Measurements from ENCODE around the gene LYSMD1.
"Not testable (repeated sequence)": the region's sequence is repeated elsewhere in the genome, so short reads cannot be mapped to it uniquely, and the experiment has no call there.

LYSMD1 gene

GRCh38 chr1:151165738-151166504 is at the start of gene LYSMD1, which contains the start of gene SCNM1:
Gene LYSMD1 (minus strand): TSS chr1:151165902. CDS start chr1:151165258, 644 bp downstream.
Gene SCNM1 (plus strand): TSS chr1:151166144. CDS start chr1:151166153, 9 bp downstream.
- peak; percentile 97 to 100 (median 99) for DNase-seq

DNA sequence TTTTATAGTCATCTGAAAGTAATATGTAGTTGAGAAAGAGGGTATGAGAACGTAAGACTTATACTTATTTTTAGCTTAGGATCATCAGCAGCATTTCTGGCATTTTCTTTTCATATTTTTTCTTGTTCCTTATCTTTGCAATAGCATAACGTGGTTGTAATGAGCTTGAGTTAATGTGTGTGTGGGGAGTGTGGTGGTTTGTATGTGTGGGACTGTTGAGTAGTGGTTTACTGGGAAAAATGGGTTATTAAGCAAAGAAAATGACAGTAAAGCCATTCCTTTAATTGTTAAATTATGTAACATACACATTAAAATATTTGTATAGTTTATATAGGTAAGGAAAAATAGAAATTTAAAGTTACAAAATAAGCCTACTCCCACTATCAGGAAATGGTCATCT is 47.9 kb upstream of the LYSMD1 start:
- no peak for DNase-seq

DNA sequence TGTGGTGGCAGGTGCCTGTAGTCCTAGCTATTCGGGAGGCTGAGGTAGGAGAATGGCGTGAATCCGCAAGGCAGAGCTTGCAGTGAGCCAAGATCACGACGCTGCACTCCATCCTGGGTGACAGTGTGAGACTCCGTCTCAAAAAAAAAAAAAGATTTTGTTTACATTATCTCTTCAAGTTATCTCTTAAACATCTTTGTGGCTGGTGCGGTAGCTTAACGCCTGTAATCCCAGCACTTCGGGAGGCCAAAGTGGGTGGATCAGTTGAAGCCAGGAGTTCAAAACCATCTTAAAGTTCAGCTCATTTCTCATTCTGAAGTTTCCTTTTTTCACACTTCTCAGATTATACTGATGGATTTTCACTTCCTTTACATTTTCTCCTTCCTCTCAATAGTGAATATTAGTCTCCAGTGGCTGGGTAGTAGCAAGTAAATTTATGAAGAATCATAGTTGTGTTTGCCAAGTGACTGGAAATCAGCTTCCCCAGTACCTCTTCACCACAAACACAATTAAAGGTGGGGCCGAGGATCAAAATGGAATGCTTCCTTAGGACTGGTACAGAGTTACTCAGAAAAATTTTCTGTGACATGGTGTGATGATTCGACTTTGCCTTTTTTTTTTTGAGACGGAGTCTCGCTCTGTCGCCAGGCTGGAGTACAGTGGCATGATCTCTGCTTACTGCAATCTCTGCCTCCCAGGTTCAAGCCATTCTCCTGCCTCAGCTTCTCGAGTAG is 46.4 kb upstream of the LYSMD1 start:
- no peak for DNase-seq

GRCh38 chr1:151210830-151211229 is 45.1 kb upstream of the LYSMD1 start:
- no peak for DNase-seq

DNA sequence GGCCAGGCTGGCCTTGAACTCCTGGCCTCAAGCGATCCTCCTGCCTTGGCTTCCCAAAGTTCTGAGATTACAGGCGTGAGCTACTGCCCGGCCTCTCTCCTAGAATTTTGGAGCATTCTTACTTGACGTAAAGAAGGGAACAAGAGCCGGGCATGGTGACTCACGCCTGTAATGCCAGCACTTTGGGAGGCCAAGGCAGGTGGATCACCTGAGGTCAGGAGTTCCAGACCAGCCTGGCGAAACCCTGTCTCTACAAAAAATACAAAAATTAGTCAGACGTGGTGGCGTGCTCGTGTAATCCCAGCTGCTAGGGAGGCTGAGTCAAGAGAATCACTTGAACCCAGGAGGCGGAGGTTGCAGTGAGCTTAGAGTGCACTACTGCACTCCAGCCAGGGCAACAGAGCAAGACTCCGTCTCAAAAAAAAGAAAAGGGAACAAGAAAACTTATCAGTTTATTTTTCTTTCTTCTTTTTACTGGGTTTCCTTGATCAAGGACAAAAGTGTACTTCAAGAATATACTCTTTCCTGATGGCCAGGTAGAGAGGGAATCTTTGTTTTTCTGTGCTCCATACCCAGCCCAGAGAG is 39.8 kb upstream of the LYSMD1 start:
- DNase-seq: not testable (repeated sequence)

GRCh38 chr1:151199873-151200581 is 34.3 kb upstream of the LYSMD1 start:
- DNase-seq: peak; percentile 53 to 64 (median 58)

- DNase-seq: peak; percentile 100
Measured at GRCh38 chr1:151198254-151199127, 32.8 kb upstream of the LYSMD1 start, which contains the start of gene PIP5K1A. Gene PIP5K1A (plus strand): TSS chr1:151198552. CDS start chr1:151198997, 445 bp downstream.

- DNase-seq: no peak
Measured at GRCh38 chr1:151197863-151198253, 32.2 kb upstream of the LYSMD1 start.

GRCh38 chr1:151196292-151196800 is 30.6 kb upstream of the LYSMD1 start:
- DNase-seq: peak; percentile 88 to 94 (median 92)

DNA sequence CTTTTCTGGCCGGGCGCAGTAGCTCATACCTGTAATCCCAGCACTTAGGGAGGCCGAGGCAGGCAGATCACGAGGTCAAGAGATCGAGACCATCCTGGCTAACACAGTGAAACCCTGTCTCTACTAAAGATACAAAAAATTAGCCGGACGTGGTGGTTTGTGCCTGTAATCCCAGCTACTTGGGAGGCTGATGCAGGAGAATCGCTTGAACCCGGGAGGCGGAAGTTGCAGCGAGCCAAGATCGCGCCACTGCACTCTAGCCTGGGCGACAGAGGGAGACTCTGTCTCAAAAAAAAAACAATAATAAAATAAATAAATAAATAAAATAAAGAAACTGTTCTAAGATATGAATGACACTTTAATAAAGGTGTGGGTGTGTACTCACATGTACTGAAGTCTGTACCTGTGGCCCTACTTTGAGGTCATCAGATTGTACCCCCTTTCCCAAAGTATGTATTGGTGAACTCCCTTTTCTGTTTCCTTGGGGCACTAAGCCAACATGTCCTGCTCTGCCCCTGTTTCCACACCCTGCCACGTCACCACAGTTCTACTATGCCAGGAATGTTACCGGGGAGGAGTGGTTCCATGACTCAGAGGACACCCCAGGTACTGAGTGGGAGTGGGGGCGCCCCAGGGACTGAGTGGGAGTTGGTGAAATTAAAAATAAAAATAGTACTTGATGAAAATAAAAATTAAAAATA is 29.3 kb upstream of the LYSMD1 start:
- peak; percentile 38 to 50 (median 50) for DNase-seq

- DNase-seq: no peak
Measured at GRCh38 chr1:151193856-151194255, 28.2 kb upstream of the LYSMD1 start.

DNA sequence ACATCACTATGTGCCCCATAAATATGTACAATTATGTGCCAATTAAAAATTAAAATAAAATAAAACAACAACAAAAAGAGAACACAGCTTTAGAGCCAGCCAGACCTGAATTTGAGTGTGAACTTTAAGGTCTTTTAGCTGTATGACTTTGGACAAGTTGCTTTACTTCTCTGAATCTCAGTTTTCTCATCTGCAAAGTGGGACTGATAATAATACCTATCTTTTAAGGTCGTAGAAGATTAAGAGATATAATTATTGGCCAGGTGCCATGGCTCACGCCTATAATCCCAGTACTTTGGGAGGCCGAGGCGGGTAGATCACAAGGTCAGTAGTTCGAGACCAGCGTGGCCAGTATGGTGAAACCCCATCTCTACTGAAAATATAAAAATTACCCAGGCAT is 27.6 kb upstream of the LYSMD1 start:
- no peak for DNase-seq

GRCh38 chr1:151192047-151192446 is 26.3 kb upstream of the LYSMD1 start:
- no peak for DNase-seq

- peak; percentile 85 to 88 (median 86) for DNase-seq
Measured at GRCh38 chr1:151189637-151190445, 24.1 kb upstream of the LYSMD1 start, which contains the start of gene VPS72. Gene VPS72 (minus strand): TSS chr1:151190197. CDS start chr1:151190121, 76 bp downstream.

- DNase-seq: not testable (repeated sequence)
Measured at GRCh38 chr1:151188667-151189066, 23.0 kb upstream of the LYSMD1 start.

- DNase-seq: no peak
Measured at GRCh38 chr1:151187205-151187604, 21.5 kb upstream of the LYSMD1 start.

DNA sequence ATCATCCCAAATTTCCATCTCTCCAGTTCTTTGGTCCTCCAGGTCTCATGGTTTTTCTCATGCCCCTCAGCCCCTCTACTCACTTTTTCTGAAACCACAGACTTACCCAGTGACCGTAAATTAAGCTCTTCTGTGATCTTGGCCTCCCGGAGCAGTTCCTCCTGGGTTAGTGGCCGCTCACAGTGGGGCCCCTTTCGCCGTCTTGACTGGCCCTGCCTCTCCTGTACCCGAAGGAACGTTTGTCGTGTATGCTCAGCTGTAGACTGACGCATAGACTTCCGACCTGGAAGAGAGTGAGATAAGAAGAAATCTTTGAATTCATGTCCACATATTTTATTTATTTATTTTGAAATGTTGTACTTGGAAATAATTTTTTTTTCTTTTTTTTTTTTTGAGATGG is 18.5 kb upstream of the LYSMD1 start:
- no peak for DNase-seq

- no peak for DNase-seq
Measured at GRCh38 chr1:151176514-151177045, 10.9 kb upstream of the LYSMD1 start.

DNA sequence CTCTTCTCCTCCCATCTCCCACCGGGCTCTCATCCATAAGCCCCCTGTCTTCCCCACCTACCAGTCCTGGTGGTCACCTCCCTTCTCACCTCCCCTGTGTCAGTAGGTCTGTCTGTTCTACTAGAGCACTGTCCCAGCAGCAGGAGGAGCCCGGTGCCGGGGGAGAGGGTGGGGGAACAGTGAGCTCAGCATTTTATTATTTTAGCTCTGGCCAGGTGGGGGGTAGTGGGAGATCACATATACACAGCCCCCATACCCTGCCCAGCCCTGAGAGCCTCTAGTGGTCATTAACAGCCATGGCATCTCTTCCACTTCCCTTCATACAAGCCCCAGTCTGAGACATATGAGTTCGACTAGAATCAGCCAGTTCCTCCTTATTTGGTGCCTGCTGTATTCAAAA is 10.2 kb upstream of the LYSMD1 start, which contains the start of gene TMOD4:
Gene TMOD4 (minus strand): TSS at position 119 of the 400 bp plus-strand sequence. CDS start 1,106 bp downstream, outside the sequence.
- peak in 2 of 3 donors; percentile 53 to 55 for DNase-seq

All from suppressor macrophage treated with lipopolysaccharide for 1 hour (primary cell).